ENCODE results near the gene MSTO1. TPM values are rescaled to one million over a fixed set of nuclear protein-coding genes. Genes with fewer than 3 reads are reported as not detected.
"Not testable (repeated sequence)": the region's sequence is repeated elsewhere in the genome, so short reads cannot be mapped to it uniquely, and the experiment has no call there.

Gene MSTO1
- total and polyA plus RNA-seq, 2 donors: 12.8 to 26.0 TPM

- Histone ChIP-seq H3K27me3 (ENCODE audit: control insufficient read depth in 2 of 2, insufficient read depth in 1 of 2, low read length in 1 of 2) (no peaks in the 10 kb centered on the region), H3K4me3 (ENCODE audit: low read length in 2 of 2) (no peak overlapping the region), H3K27ac (ENCODE audit: low read depth in 1 of 2, low read length in 1 of 2) (no peak overlapping the region), H3K36me3 (ENCODE audit: control insufficient read depth in 2 of 2, insufficient read depth in 2 of 2, low read length in 1 of 2) (peaks cover 4 to 8% of the 10 kb centered on the region in 2 donors), H3K9me3 (ENCODE audit: control insufficient read depth in 2 of 2, insufficient read depth in 1 of 2, low read length in 1 of 2) (no peaks in the 10 kb centered on the region), H3K4me1 (ENCODE audit: control insufficient read depth in 2 of 2, insufficient read depth in 2 of 2, low read length in 2 of 2) (peaks cover 0 to 4% of the 10 kb centered on the region in 2 donors)
- 93% methylated on average over 7 of the region's 7 CpGs for WGBS
- no peak for DNase-seq (ENCODE audit: low read depth in 6 of 9, low spot score in 9 of 9)
These were observed 2.3 kb upstream of the MSTO1 start for GRCh38 chr1:155607708-155608107.

GRCh38 chr1:155608888-155609225, 1.2 kb upstream of the MSTO1 start:
- Histone ChIP-seq H3K27ac (ENCODE audit: low read depth in 1 of 2, low read length in 1 of 2) (no peak overlapping the region), H3K4me1 (ENCODE audit: control insufficient read depth in 2 of 2, insufficient read depth in 2 of 2, low read length in 2 of 2) (peaks cover 0 to 4% of the 10 kb centered on the region in 2 donors), H3K4me3 (ENCODE audit: low read length in 2 of 2) (no peak overlapping the region), H3K27me3 (ENCODE audit: control insufficient read depth in 2 of 2, insufficient read depth in 1 of 2, low read length in 1 of 2) (no peaks in the 10 kb centered on the region), H3K36me3 (ENCODE audit: control insufficient read depth in 2 of 2, insufficient read depth in 2 of 2, low read length in 1 of 2) (peaks cover 8 to 11% of the 10 kb centered on the region in 2 donors), H3K9me3 (ENCODE audit: control insufficient read depth in 2 of 2, insufficient read depth in 1 of 2, low read length in 1 of 2) (no peaks in the 10 kb centered on the region)
- no peak for DNase-seq (ENCODE audit: low read depth in 6 of 9, low spot score in 9 of 9)
- WGBS: 96% methylated on average over 9 of the region's 9 CpGs

DNA sequence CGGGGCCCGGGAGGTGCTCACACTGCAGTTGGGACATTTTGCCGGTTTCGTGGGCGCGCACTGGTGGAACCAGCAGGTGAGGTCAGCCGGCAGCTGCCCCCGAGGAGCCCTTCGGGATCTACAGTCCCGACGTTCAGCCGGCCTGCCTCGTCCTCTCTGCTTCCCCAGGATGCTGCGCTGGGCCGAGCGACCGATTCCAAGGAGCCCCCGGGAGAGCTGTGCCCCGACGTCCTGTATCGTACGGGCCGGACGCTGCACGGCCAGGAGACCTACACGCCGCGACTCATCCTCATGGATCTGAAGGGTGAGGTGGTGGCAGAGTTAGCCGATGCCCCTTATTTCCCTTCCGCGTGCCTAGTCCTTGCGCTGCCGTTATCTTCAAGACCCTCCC, 234 bp downstream of the MSTO1 start:
- DNase-seq (ENCODE audit: low read depth in 6 of 9, low spot score in 9 of 9); H3K9me3 ChIP-seq (ENCODE audit: control insufficient read depth in 2 of 2, insufficient read depth in 1 of 2, low read length in 1 of 2); H3K27ac ChIP-seq (ENCODE audit: low read depth in 1 of 2, low read length in 1 of 2); H3K27me3 ChIP-seq (ENCODE audit: control insufficient read depth in 2 of 2, insufficient read depth in 1 of 2, low read length in 1 of 2); H3K4me1 ChIP-seq (ENCODE audit: control insufficient read depth in 2 of 2, insufficient read depth in 2 of 2, low read length in 2 of 2): not testable (repeated sequence)
- peaks cover 8 to 11% of the 10 kb centered on the region in 2 donors for H3K36me3 ChIP-seq (ENCODE audit: control insufficient read depth in 2 of 2, insufficient read depth in 2 of 2, low read length in 1 of 2)
- 1% methylated on average over 5 of the region's 33 CpGs for WGBS
- peak overlapping the region; percentile 55 to 56 for H3K4me3 ChIP-seq (ENCODE audit: low read length in 2 of 2)

GRCh38 chr1:155613226-155613625, 3.2 kb downstream of the MSTO1 start:
- not testable (repeated sequence) for H3K27ac ChIP-seq (ENCODE audit: low read depth in 1 of 2, low read length in 1 of 2); H3K4me3 ChIP-seq (ENCODE audit: low read length in 2 of 2); DNase-seq (ENCODE audit: low read depth in 6 of 9, low spot score in 9 of 9); H3K9me3 ChIP-seq (ENCODE audit: control insufficient read depth in 2 of 2, insufficient read depth in 1 of 2, low read length in 1 of 2); H3K27me3 ChIP-seq (ENCODE audit: control insufficient read depth in 2 of 2, insufficient read depth in 1 of 2, low read length in 1 of 2); H3K4me1 ChIP-seq (ENCODE audit: control insufficient read depth in 2 of 2, insufficient read depth in 2 of 2, low read length in 2 of 2)
- WGBS: no CpG with 5 or more reads among the region's 2 CpGs
- H3K36me3 ChIP-seq (ENCODE audit: control insufficient read depth in 2 of 2, insufficient read depth in 2 of 2, low read length in 1 of 2): peaks cover 8 to 11% of the 10 kb centered on the region in 2 donors

DNA sequence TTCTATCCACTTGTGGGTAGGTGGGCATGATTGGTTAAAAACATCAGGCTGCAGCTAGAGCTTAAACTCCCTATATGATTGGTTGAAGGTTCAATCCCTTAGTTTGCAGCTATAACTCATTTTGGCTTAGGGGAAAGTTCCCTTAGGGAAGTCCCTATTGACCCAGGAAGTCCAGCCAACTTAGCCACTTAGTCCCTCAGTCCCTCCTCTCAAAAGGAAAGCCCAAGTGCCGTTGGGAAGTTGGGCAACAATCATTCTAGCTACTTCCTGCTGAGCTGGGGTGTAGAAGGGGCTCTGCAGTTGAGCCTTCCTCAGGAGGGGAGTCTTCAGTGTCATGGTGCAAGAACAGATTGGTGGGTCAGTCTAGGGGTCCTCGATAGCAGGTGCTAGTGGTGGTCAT, 12.2 kb downstream of the MSTO1 start:
- 60% methylated on average over 2 of the region's 2 CpGs for WGBS
- Histone ChIP-seq H3K4me3 (ENCODE audit: low read length in 2 of 2) (no peak overlapping the region), H3K4me1 (ENCODE audit: control insufficient read depth in 2 of 2, insufficient read depth in 2 of 2, low read length in 2 of 2) (peaks cover 0 to 4% of the 10 kb centered on the region in 2 donors), H3K36me3 (ENCODE audit: control insufficient read depth in 2 of 2, insufficient read depth in 2 of 2, low read length in 1 of 2) (no peaks in the 10 kb centered on the region), H3K27ac (ENCODE audit: low read depth in 1 of 2, low read length in 1 of 2) (no peak overlapping the region), H3K9me3 (ENCODE audit: control insufficient read depth in 2 of 2, insufficient read depth in 1 of 2, low read length in 1 of 2) (peaks cover 0 to 16% of the 10 kb centered on the region in 2 donors), H3K27me3 (ENCODE audit: control insufficient read depth in 2 of 2, insufficient read depth in 1 of 2, low read length in 1 of 2) (no peaks in the 10 kb centered on the region)
- no peak for DNase-seq (ENCODE audit: low read depth in 6 of 9, low spot score in 9 of 9)

GRCh38 chr1:155623357-155623756, 13.3 kb downstream of the MSTO1 start:
- Histone ChIP-seq H3K4me1 (ENCODE audit: control insufficient read depth in 2 of 2, insufficient read depth in 2 of 2, low read length in 2 of 2) (peaks cover 0 to 4% of the 10 kb centered on the region in 2 donors), H3K27ac (ENCODE audit: low read depth in 1 of 2, low read length in 1 of 2) (no peak overlapping the region), H3K9me3 (ENCODE audit: control insufficient read depth in 2 of 2, insufficient read depth in 1 of 2, low read length in 1 of 2) (peaks cover 0 to 16% of the 10 kb centered on the region in 2 donors), H3K27me3 (ENCODE audit: control insufficient read depth in 2 of 2, insufficient read depth in 1 of 2, low read length in 1 of 2) (no peaks in the 10 kb centered on the region), H3K36me3 (ENCODE audit: control insufficient read depth in 2 of 2, insufficient read depth in 2 of 2, low read length in 1 of 2) (no peaks in the 10 kb centered on the region), H3K4me3 (ENCODE audit: low read length in 2 of 2) (no peak overlapping the region)
- 66% methylated on average over 1 of the region's 1 CpG for WGBS
- no peak for DNase-seq (ENCODE audit: low read depth in 6 of 9, low spot score in 9 of 9)

DNA sequence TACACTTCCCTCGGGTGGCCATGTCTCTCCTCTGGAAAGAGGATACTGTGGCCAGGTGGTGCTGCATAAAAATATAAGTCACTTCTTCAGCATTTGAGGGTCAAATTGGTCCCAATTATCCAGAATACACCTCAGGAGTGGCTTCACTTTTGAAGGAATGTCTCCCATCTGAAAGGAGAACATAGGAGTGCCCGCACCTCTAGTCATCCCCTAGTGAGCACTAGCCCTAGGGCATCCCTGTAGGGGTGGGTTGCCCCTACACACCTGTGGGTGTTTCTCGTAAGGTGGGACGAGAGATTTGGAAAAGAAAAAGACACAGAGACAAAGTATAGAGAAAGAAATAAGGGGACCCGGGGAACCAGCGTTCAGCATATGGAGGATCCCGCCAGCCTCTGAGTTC, 16.4 kb downstream of the MSTO1 start:
- not testable (repeated sequence) for H3K4me3 ChIP-seq (ENCODE audit: low read length in 2 of 2); H3K36me3 ChIP-seq (ENCODE audit: control insufficient read depth in 2 of 2, insufficient read depth in 2 of 2, low read length in 1 of 2); H3K4me1 ChIP-seq (ENCODE audit: control insufficient read depth in 2 of 2, insufficient read depth in 2 of 2, low read length in 2 of 2); H3K27me3 ChIP-seq (ENCODE audit: control insufficient read depth in 2 of 2, insufficient read depth in 1 of 2, low read length in 1 of 2); H3K27ac ChIP-seq (ENCODE audit: low read depth in 1 of 2, low read length in 1 of 2); DNase-seq (ENCODE audit: low read depth in 6 of 9, low spot score in 9 of 9)
- H3K9me3 ChIP-seq (ENCODE audit: control insufficient read depth in 2 of 2, insufficient read depth in 1 of 2, low read length in 1 of 2): peaks cover 0 to 16% of the 10 kb centered on the region in 2 donors
- 87% methylated on average over 4 of the region's 7 CpGs for WGBS

DNA sequence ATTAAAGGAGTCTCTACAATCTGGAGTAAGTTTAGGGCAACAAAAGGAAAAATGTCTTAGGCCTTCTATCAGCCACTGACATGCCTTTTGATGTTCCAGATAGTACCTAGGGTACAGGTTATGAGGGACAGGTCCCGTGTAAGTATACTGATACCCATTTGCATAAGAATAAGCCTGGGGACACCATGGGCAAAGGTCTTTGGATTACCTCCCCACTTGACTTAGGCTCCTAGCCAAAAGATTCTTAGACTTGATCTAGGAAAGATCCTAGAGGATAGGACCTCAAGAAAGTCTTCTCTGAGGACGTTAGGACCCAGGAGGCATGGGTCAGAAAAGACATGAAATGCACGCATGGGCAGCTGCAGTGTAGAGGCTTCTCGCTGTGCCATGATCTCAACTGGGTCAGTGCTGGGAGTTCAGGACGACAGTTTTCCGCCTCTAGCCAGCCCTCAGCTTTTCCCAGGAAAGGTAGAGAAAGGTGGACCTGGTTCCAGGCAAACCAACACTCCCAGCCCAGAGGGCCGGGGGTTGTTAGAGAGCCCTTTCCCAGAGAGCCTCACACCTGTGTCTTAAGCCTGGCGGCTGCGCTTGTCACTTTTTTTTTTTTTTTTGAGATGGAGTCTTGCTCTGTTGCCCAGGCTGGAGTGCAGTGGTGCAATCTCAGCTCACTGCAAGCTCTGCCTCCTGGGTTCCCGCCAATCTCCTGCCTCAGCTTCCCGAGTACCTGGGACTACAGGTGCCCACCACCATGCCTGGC, 26.6 kb downstream of the MSTO1 start:
- H3K4me3 ChIP-seq (ENCODE audit: low read length in 2 of 2): no peak overlapping the region
- H3K27me3 ChIP-seq (ENCODE audit: control insufficient read depth in 2 of 2, insufficient read depth in 1 of 2, low read length in 1 of 2): no peaks in the 10 kb centered on the region
- no peaks in the 10 kb centered on the region for H3K36me3 ChIP-seq (ENCODE audit: control insufficient read depth in 2 of 2, insufficient read depth in 2 of 2, low read length in 1 of 2)
- WGBS: 96% methylated on average over 11 of the region's 11 CpGs
- H3K9me3 ChIP-seq (ENCODE audit: control insufficient read depth in 2 of 2, insufficient read depth in 1 of 2, low read length in 1 of 2): peaks cover 0 to 1% of the 10 kb centered on the region in 2 donors
- DNase-seq (ENCODE audit: low read depth in 6 of 9, low spot score in 9 of 9): no peak
- H3K4me1 ChIP-seq (ENCODE audit: control insufficient read depth in 2 of 2, insufficient read depth in 2 of 2, low read length in 2 of 2): peaks cover 0 to 2% of the 10 kb centered on the region in 2 donors
- no peak overlapping the region for H3K27ac ChIP-seq (ENCODE audit: low read depth in 1 of 2, low read length in 1 of 2)

DNA sequence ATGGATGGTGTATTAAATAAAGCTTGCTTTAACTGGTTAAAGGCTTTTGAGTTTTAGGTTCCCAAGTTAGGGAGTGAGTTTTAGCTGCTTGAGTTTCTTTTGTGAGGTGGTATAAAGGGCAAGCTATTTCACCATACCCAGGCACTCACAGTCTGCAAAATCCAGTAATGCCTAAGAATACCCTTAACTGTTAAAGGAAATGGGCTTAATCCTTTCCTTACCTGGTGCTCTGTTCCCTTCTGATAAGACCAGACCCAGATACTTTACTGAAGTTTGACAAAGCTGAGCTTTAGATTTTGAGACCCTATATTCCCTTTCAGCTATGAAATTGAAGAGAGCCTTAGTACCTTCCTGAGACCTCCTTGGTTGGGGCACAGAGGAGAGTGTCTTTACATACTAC, 30.3 kb downstream of the MSTO1 start:
- no peak for DNase-seq (ENCODE audit: low read depth in 6 of 9, low spot score in 9 of 9)
- Histone ChIP-seq H3K4me1 (ENCODE audit: control insufficient read depth in 2 of 2, insufficient read depth in 2 of 2, low read length in 2 of 2) (peaks cover 0 to 2% of the 10 kb centered on the region in 2 donors), H3K27me3 (ENCODE audit: control insufficient read depth in 2 of 2, insufficient read depth in 1 of 2, low read length in 1 of 2) (no peaks in the 10 kb centered on the region), H3K36me3 (ENCODE audit: control insufficient read depth in 2 of 2, insufficient read depth in 2 of 2, low read length in 1 of 2) (no peaks in the 10 kb centered on the region), H3K9me3 (ENCODE audit: control insufficient read depth in 2 of 2, insufficient read depth in 1 of 2, low read length in 1 of 2) (peaks cover 3 to 17% of the 10 kb centered on the region in 2 donors), H3K4me3 (ENCODE audit: low read length in 2 of 2) (no peak overlapping the region), H3K27ac (ENCODE audit: low read depth in 1 of 2, low read length in 1 of 2) (no peak overlapping the region)

Data from thymus (tissue), 11 donors.